Glutamatergic neuron (in vitro differentiated cells): ENCODE data around the gene DCANP1. TPM values are rescaled to one million over a fixed set of nuclear protein-coding genes. Genes with fewer than 3 reads are reported as not detected.

Experiments used
- DNase-seq: peaks from one replicate; pipeline ENCODE4 v3.0.0; 2022
- H3K27ac Mint-ChIP-seq: one replicate; pipeline ENCODE4 v1.8.0; 2020; ENCODE audit warnings: mild to moderate bottlenecking, mixed read lengths, inconsistent platforms; ENCODE audit not compliant: unreplicated experiment
- H3K27me3 Mint-ChIP-seq: one replicate; pipeline ENCODE4 v1.8.0; 2020; ENCODE audit warnings: mild to moderate bottlenecking, moderate library complexity, mixed read lengths, inconsistent platforms; ENCODE audit not compliant: unreplicated experiment
- H3K36me3 Mint-ChIP-seq: one replicate; pipeline ENCODE4 v1.8.0; 2020; ENCODE audit warnings: mild to moderate bottlenecking, mixed read lengths, inconsistent platforms; ENCODE audit not compliant: unreplicated experiment
- H3K4me1 Mint-ChIP-seq: one replicate; pipeline ENCODE4 v1.8.0; 2020; ENCODE audit warnings: mild to moderate bottlenecking, low read depth, mixed read lengths, inconsistent platforms; ENCODE audit not compliant: unreplicated experiment
- H3K4me3 Mint-ChIP-seq: one replicate; pipeline ENCODE4 v1.8.0; 2020; ENCODE audit warnings: mild to moderate bottlenecking, mixed read lengths, inconsistent platforms; ENCODE audit not compliant: unreplicated experiment
- H3K9me3 Mint-ChIP-seq: one replicate; pipeline ENCODE4 v1.8.0; 2020; ENCODE audit warnings: mild to moderate bottlenecking, moderate library complexity, mixed read lengths, inconsistent platforms; ENCODE audit not compliant: unreplicated experiment
- CTCF ChIP-seq: fragments of 200-600 bp; sonication (generic); IDR thresholded peaks from one replicate; pipeline ENCODE4 v1.5.0; 2021; ENCODE audit not compliant: partially characterized antibody, unreplicated experiment
- total RNA-seq: library from RNA; stranded (reverse); fragmentation: NEBNext Ultra II Directional; extraction: Animal tissue kit (Norgen Biotek cat#: 25700); gene quantifications from one replicate; pipeline ENCODE4 v1.2.1, GENCODE V29; 2021; ENCODE audit not compliant: unreplicated experiment

The DCANP1 gene
- total RNA-seq, 1 donor from 2014 or later = not detected

DNA sequence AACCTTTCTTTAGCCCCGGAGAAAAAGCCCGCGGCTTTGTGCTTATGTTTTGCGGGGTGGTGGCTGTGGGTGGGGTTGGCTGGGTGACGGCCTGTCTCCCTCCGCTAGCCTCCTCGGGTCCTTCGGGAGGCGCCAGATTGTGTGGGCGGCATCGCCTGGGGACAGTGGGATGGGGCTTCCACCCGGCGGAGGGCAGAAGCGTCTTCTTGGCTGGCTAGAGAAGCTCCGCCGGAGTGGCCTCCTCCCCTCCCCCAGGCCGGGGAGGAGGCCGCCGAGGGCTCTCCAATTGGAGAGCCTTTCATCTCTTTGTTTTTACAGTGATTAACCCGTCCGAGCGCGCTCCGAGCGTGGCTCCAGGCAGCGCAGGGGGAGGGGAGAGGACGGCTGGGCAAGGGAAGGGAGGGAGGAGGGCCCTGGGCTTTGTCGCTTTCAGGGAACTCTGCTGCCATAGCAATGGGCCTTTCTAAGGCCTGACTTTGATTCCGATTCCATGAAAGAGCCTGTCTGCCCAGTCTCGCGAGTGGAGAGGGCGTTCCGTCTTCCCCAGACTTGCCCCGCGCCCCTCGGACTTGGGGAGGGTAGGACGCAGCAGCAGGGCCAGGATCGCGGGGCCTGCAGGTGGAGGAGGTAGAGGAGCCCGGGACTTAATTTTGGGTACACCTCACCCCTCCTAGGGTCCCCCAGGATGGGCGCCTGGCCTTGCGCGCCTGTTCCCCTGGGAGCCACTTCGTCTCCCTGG, 41.7 kb upstream of the DCANP1 start:
- DNase-seq = peak; percentile 95
- Mint-ChIP-seq H3K27me3 (peaks cover 10% of the 10 kb centered on the region), H3K4me1 (peaks cover 33% of the 10 kb centered on the region)

GRCh38 chr5:135487839-135488514, 40.8 kb upstream of the DCANP1 start:
- no peaks in the 10 kb centered on the region for H3K36me3 Mint-ChIP-seq
- peaks cover 10% of the 10 kb centered on the region for H3K9me3 Mint-ChIP-seq
- no peak for TF ChIP-seq CTCF
- DNase-seq = no peak
- H3K27ac Mint-ChIP-seq = peak overlapping the region; percentile 65
- peaks cover 8% of the 10 kb centered on the region for H3K27me3 Mint-ChIP-seq
- H3K4me1 Mint-ChIP-seq = peaks cover 38% of the 10 kb centered on the region
- peak overlapping the region; percentile 82 for H3K4me3 Mint-ChIP-seq

More for the DNA sequence above, 41.7 kb upstream of the DCANP1 start:
- Mint-ChIP-seq H3K9me3 (peaks cover 8% of the 10 kb centered on the region), H3K4me3 (peak overlapping the region; percentile 82), H3K27ac (peak overlapping the region; percentile 95), H3K36me3 (no peaks in the 10 kb centered on the region)
- TF ChIP-seq CTCF = no peak

GRCh38 chr5:135487037-135487395, 39.9 kb upstream of the DCANP1 start:
- DNase-seq = no peak
- H3K27me3 Mint-ChIP-seq = peaks cover 7% of the 10 kb centered on the region
- H3K27ac Mint-ChIP-seq = peak overlapping the region; percentile 38
- H3K9me3 Mint-ChIP-seq = peaks cover 10% of the 10 kb centered on the region
- H3K36me3 Mint-ChIP-seq = no peaks in the 10 kb centered on the region
- peaks cover 38% of the 10 kb centered on the region for H3K4me1 Mint-ChIP-seq
- no peak overlapping the region for H3K4me3 Mint-ChIP-seq
- no peak for TF ChIP-seq CTCF

DNA sequence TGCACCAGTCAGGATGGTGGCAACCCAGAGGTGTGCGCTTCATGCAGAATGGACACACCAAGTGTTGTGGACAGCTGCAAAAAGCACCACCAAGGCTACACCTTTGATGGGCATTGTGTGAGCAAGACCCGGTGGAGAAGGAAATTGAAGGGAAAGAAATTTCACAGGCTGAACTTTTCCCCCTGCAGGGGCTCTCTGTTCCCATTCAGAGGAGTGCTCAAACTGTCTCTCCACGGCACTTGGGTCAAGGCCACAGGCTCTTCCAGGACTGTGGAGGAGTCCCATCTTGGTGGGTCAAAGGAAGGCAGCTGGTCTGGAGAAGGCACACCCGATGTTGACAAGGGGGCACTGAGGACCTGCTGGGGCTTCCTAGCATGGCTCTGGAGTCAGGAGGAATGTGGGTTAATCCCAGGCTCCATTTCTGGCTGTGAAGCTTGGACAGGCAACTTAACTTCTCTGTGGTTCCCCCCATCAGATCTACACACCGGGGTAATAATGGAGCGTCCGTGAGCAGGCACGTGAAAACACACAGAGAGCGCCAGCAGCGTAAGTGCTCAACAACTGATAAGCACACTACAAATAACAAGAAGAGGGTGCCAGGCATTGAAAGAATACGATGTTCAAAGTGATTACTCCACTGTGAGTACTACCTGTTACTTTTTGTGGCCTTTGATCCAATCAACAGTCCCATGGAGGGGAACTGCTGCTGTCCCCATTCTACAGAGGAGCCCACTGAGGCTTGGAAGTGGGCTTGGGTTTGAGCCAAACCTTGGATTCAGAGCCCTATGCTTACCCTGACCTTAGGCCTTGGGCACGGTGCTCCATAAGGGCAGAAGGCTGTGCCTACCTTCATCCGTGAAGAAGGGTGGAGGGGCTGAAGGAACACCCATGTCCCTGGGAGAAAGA, 39.2 kb upstream of the DCANP1 start:
- H3K9me3 Mint-ChIP-seq = peaks cover 10% of the 10 kb centered on the region
- H3K27me3 Mint-ChIP-seq = peaks cover 7% of the 10 kb centered on the region
- TF ChIP-seq CTCF = no peak
- H3K4me3 Mint-ChIP-seq = no peak overlapping the region
- no peak for DNase-seq
- peak overlapping the region; percentile 8 for H3K27ac Mint-ChIP-seq
- H3K4me1 Mint-ChIP-seq = peaks cover 38% of the 10 kb centered on the region
- H3K36me3 Mint-ChIP-seq = no peaks in the 10 kb centered on the region
